H9 (cell line): ENCODE data around the gene VDAC1. TPM values are rescaled to one million over a fixed set of nuclear protein-coding genes. Genes with fewer than 3 reads are reported as not detected.
A peak's percentile ranks its signal among the peaks of the same experiment; 100 is the strongest.

Experiments
- DNase-seq: peaks from one replicate; pipeline ENCODE4 v3.0.0-alpha.2; 2017
- H2AFZ ChIP-seq: one replicate; pipeline ENCODE4 v1.6.1; 2013; ENCODE audit warnings: mild to moderate bottlenecking, low read length, control low read depth, moderate library complexity
- H2AK5ac ChIP-seq: 2 replicates; pipeline ENCODE4 v1.6.1; 2013; ENCODE audit warnings: low read length, control low read depth, mixed read lengths; ENCODE audit not compliant: insufficient read length
- H2BK120ac ChIP-seq: one replicate; pipeline ENCODE4 v1.6.1; 2013; ENCODE audit warnings: low read depth, mild to moderate bottlenecking, low read length, control low read depth, inconsistent platforms; ENCODE audit not compliant: poor library complexity, severe bottlenecking
- H2BK12ac ChIP-seq: 2 replicates; pipeline ENCODE4 v1.6.1; 2013; ENCODE audit warnings: low read length, control low read depth, mixed read lengths, low read depth; ENCODE audit not compliant: insufficient read length
- H2BK15ac ChIP-seq: 2 replicates; pipeline ENCODE4 v1.6.1; 2013; ENCODE audit warnings: low read depth, low read length, control low read depth
- H2BK20ac ChIP-seq: one replicate; pipeline ENCODE4 v1.6.1; 2013; ENCODE audit warnings: low read depth, mild to moderate bottlenecking, low read length, control low read depth, inconsistent platforms; ENCODE audit not compliant: poor library complexity, severe bottlenecking
- H2BK5ac ChIP-seq: 2 replicates; pipeline ENCODE4 v1.6.1; 2013; ENCODE audit warnings: low read length, control low read depth, mixed read lengths; ENCODE audit not compliant: insufficient read length
- H3K14ac ChIP-seq: 2 replicates; pipeline ENCODE4 v1.6.1; 2013; ENCODE audit warnings: low read length, control low read depth; ENCODE audit not compliant: insufficient read depth
- H3K18ac ChIP-seq: 2 replicates; pipeline ENCODE4 v1.6.1; 2013; ENCODE audit warnings: low read depth, mild to moderate bottlenecking, mixed read lengths, low read length, control low read depth; ENCODE audit not compliant: insufficient read length
- H3K23ac ChIP-seq: 2 replicates; pipeline ENCODE4 v1.6.1; 2013; ENCODE audit warnings: low read length, control low read depth, mixed read lengths, low read depth; ENCODE audit not compliant: insufficient read length
- H3K23me2 ChIP-seq: 2 replicates; pipeline ENCODE4 v1.6.1; 2013; ENCODE audit warnings: low read depth, mild to moderate bottlenecking, mixed read lengths, low read length, control low read depth; ENCODE audit not compliant: insufficient read length, poor library complexity, severe bottlenecking
- H3K27ac ChIP-seq: 2 replicates; pipeline ENCODE4 v1.5.1; 2013; ENCODE audit warnings: low read length, control low read depth, mixed read lengths, low read depth; ENCODE audit not compliant: insufficient read length
- H3K27me3 ChIP-seq: 2 replicates; pipeline ENCODE4 v1.6.1; 2013; ENCODE audit warnings: low read length, control low read depth, inconsistent platforms; ENCODE audit not compliant: insufficient read depth
- H3K4ac ChIP-seq: 2 replicates; pipeline ENCODE4 v1.6.1; 2013; ENCODE audit warnings: low read depth, mild to moderate bottlenecking, control low read depth, inconsistent platforms, low read length, moderate library complexity
- H3K4me1 ChIP-seq: 2 replicates; pipeline ENCODE4 v1.6.1; 2013; ENCODE audit warnings: low read length, control low read depth, inconsistent platforms; ENCODE audit not compliant: insufficient read depth
- H3K4me2 ChIP-seq: 2 replicates; pipeline ENCODE4 v1.6.1; 2013; ENCODE audit warnings: low read length, control low read depth, mixed read lengths; ENCODE audit not compliant: insufficient read length, insufficient read depth
- H3K56ac ChIP-seq: 2 replicates; pipeline ENCODE4 v1.6.1; 2013; ENCODE audit warnings: low read depth, mild to moderate bottlenecking, mixed read lengths, low read length, control low read depth; ENCODE audit not compliant: insufficient read length
- H3K79me1 ChIP-seq: 2 replicates; pipeline ENCODE4 v1.6.1; 2013; ENCODE audit warnings: low read depth, mild to moderate bottlenecking, moderate library complexity, low read length, control low read depth, inconsistent platforms; ENCODE audit not compliant: insufficient read depth, poor library complexity, severe bottlenecking
- H3K79me2 ChIP-seq: 2 replicates; pipeline ENCODE4 v1.6.1; 2013; ENCODE audit warnings: low read length, control low read depth, inconsistent platforms; ENCODE audit not compliant: insufficient read depth
- H3K9ac ChIP-seq: 2 replicates; pipeline ENCODE4 v1.6.1; 2013; ENCODE audit warnings: low read length, control low read depth, mixed read lengths; ENCODE audit not compliant: insufficient read length; ENCODE audit errors: extremely low read depth
- H3K9me3 ChIP-seq: one replicate; pipeline ENCODE4 v1.6.1; 2013; ENCODE audit warnings: low read depth, low read length, inconsistent platforms; ENCODE audit not compliant: control insufficient read depth
- H3T11ph ChIP-seq: one replicate; pipeline ENCODE4 v1.6.1; 2013; ENCODE audit warnings: mild to moderate bottlenecking, low read length, control low read depth, inconsistent platforms
- H4K20me1 ChIP-seq: one replicate; pipeline ENCODE4 v1.6.1; 2013; ENCODE audit not compliant: control insufficient read depth, insufficient read length, insufficient read depth
- H4K5ac ChIP-seq: 2 replicates; pipeline ENCODE4 v1.6.1; 2013; ENCODE audit warnings: low read depth, mild to moderate bottlenecking, mixed read lengths, low read length, control low read depth; ENCODE audit not compliant: insufficient read length
- H4K8ac ChIP-seq: replicated peaks from 2 replicates; pipeline ENCODE4 v1.6.1; 2013; ENCODE audit warnings: low read length, control low read depth, mixed read lengths, low read depth; ENCODE audit not compliant: insufficient read length
- H4K91ac ChIP-seq: 2 replicates; pipeline ENCODE4 v1.6.1; 2013; ENCODE audit warnings: low read depth, mild to moderate bottlenecking, moderate library complexity, mixed read lengths, low read length, control low read depth; ENCODE audit not compliant: insufficient read length
- H3K27ac Mint-ChIP-seq, 3 experiments: 2 replicates in 2 of 3; 3 replicates in 1 of 3; pipeline ENCODE4 v1.8.0; 2020 to 2021; ENCODE audit warnings: mixed read lengths in 3 of 3, mild to moderate bottlenecking in 1 of 3, moderate library complexity in 1 of 3
- H3K27me3 Mint-ChIP-seq: 2 replicates; pipeline ENCODE4 v1.8.0; 2021; ENCODE audit warnings: low read depth, mild to moderate bottlenecking, moderate library complexity, mixed read lengths
- H3K36me3 Mint-ChIP-seq, 3 experiments: 2 replicates in 2 of 3; 3 replicates in 1 of 3; pipeline ENCODE4 v1.8.0; 2020 to 2021; ENCODE audit warnings: low read depth in 3 of 3, mixed read lengths in 3 of 3; ENCODE audit not compliant: insufficient read depth in 1 of 3
- H3K4me1 Mint-ChIP-seq, 2 experiments: 2 replicates each; pipeline ENCODE4 v1.8.0; 2020; ENCODE audit warnings: mixed read lengths in 2 of 2
- H3K4me3 Mint-ChIP-seq, 2 experiments: 2 replicates in 1 of 2; 3 replicates in 1 of 2; pipeline ENCODE4 v1.8.0; 2020 to 2021; ENCODE audit warnings: mild to moderate bottlenecking in 2 of 2, mixed read lengths in 2 of 2, moderate library complexity in 1 of 2
- H3K9me3 Mint-ChIP-seq, 2 experiments: 2 replicates in 1 of 2; 3 replicates in 1 of 2; pipeline ENCODE4 v1.8.0; 2020; ENCODE audit warnings: mild to moderate bottlenecking in 2 of 2, mixed read lengths in 2 of 2, moderate library complexity in 1 of 2
- WGBS: extraction: QIAGEN DNeasy Blood & Tissue Kit; methylation state at CpG from one replicate; pipeline ENCODE4 v1.1.7; 2013; ENCODE audit warnings: missing lambda C conversion rate, low lambda C conversion rate, mixed read lengths; ENCODE audit not compliant: insufficient read length; ENCODE audit errors: extremely low coverage; 5-methylcytosine and 5-hydroxymethylcytosine counted together
- total RNA-seq: library from RNA; stranded (reverse); gene quantifications from 2 replicates; pipeline ENCODE4 v1.2.1, GENCODE V29; 2021
- TF ChIP-seq, protein P1 (sequence below): fragments of 200-600 bp; sonication (generic); conservative IDR thresholded peaks from 3 replicates; pipeline ENCODE4 v1.8.0; 2021; ENCODE audit warnings: antibody characterized with exemption, mild to moderate bottlenecking

VDAC1 gene
- total RNA-seq, 1 experiment from 2014 or later = 208 TPM

DNA sequence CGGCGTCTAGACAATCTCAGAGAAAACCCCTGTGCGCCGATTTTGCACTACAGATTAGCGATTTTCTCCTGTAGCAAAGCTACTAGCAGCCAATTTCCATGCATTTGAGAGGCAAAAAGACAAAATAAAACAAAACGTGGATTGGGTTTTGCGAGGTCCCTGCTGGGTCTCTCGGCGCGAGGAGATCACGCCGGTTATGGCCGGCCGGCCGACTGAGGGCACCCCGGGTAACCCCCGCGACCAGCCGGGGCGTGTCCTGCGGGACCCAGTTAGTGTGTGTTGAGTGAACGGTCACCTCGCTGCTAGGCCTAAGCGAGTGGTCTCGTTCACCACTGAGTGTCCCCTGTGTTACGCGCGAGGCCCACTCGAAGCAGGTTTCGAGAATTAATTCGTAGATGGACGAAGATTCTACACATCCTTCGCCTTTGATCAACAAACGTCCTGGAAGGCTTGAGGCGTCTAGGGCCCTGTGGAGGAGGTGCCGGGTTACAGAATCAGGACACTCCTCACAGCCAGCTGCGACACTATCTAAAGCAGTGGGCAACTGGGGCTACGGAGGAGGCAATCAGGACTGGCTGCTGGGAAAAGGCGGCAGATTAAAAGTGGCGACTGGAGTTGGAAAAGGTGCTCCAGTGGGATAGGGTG lies 764 bp upstream of the VDAC1 start:
- no peak overlapping the region for H3K4ac ChIP-seq
- no peaks in the 10 kb centered on the region for H3K79me1 ChIP-seq
- H3K36me3 Mint-ChIP-seq = peaks cover 14 to 26% (median 17%) of the 10 kb centered on the region in 3 experiments; a peak in 6 of 7 replicates
- no peak overlapping the region for H2BK5ac ChIP-seq
- H3T11ph ChIP-seq = no peak overlapping the region
- H3K23me2 ChIP-seq = peaks cover 18% of the 10 kb centered on the region
- peaks cover 4% of the 10 kb centered on the region; the same call in 1 of the 2 replicates for H3K4me1 ChIP-seq
- H2BK120ac ChIP-seq = no peak overlapping the region
- peak overlapping the region; percentile 9 for H3K18ac ChIP-seq
- H3K4me2 ChIP-seq = peak overlapping the region; percentile 82
- peaks cover 40 to 51% of the 10 kb centered on the region in 2 experiments for H3K4me1 Mint-ChIP-seq
- H4K8ac ChIP-seq = no peak overlapping the region
- no peak overlapping the region for H3K23ac ChIP-seq
- TF ChIP-seq, protein P1, sequence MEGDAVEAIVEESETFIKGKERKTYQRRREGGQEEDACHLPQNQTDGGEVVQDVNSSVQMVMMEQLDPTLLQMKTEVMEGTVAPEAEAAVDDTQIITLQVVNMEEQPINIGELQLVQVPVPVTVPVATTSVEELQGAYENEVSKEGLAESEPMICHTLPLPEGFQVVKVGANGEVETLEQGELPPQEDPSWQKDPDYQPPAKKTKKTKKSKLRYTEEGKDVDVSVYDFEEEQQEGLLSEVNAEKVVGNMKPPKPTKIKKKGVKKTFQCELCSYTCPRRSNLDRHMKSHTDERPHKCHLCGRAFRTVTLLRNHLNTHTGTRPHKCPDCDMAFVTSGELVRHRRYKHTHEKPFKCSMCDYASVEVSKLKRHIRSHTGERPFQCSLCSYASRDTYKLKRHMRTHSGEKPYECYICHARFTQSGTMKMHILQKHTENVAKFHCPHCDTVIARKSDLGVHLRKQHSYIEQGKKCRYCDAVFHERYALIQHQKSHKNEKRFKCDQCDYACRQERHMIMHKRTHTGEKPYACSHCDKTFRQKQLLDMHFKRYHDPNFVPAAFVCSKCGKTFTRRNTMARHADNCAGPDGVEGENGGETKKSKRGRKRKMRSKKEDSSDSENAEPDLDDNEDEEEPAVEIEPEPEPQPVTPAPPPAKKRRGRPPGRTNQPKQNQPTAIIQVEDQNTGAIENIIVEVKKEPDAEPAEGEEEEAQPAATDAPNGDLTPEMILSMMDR = 0 out of 3 replicates have a peak, but pooled peaks have one; percentile 9
- WGBS = no CpG with 5 or more reads among the region's 40 CpGs
- H4K5ac ChIP-seq = no peak overlapping the region
- peak overlapping the region; percentile 81 to 90 for H3K4me3 Mint-ChIP-seq
- peak overlapping the region; percentile 59; the same call in 1 of the 2 replicates for H3K14ac ChIP-seq
- H3K27me3 Mint-ChIP-seq = peaks cover 4% of the 10 kb centered on the region; the same call in 1 of the 2 replicates
- DNase-seq = peak; percentile 70
- no peaks in the 10 kb centered on the region for H3K9me3 ChIP-seq
- H2BK15ac ChIP-seq = no peak overlapping the region
- H3K27ac ChIP-seq = no peak overlapping the region
- H3K27me3 ChIP-seq = no peaks in the 10 kb centered on the region
- H3K56ac ChIP-seq = no peak overlapping the region
- no peak overlapping the region for H2AFZ ChIP-seq
- H3K27ac Mint-ChIP-seq = peak overlapping the region; percentile 32 to 98 (median 82); a peak in 4 of 7 replicates
- no peak overlapping the region for H2BK20ac ChIP-seq
- peak overlapping the region; percentile 52 for H3K9ac ChIP-seq
- H3K9me3 Mint-ChIP-seq = peaks cover 0 to 2% of the 10 kb centered on the region in 2 experiments; a peak in 1 of 5 replicates
- H4K20me1 ChIP-seq = no peaks in the 10 kb centered on the region
- no peak overlapping the region for H2BK12ac ChIP-seq
- no peak overlapping the region for H4K91ac ChIP-seq
- H3K79me2 ChIP-seq = peaks cover 32% of the 10 kb centered on the region
- no peak overlapping the region for H2AK5ac ChIP-seq
